Dermis lymphatic vessel endothelial cell (primary cell): ENCODE data around the gene SIPA1L2. TPM values are rescaled to one million over a fixed set of nuclear protein-coding genes. Genes with fewer than 3 reads are reported as not detected.

ENCODE experiments used
- total RNA-seq: library from RNA; depleted of rRNA; stranded (reverse); fragments of >200 nt; gene quantifications from 2 replicates; pipeline ENCODE4 v1.2.1, GENCODE V29; 2014

Gene SIPA1L2
- 11.6 and 24.1 TPM in 2 replicates for total RNA-seq

GRCh38 chr1:232630047-232630893, at the start of gene SIPA1L2:
TSS of gene SIPA1L2 (minus strand) at chr1:232630133. CDS start at chr1:232515339, 114,794 bp downstream.

Other genes with a start within 250 kb of the SIPA1L2 start
- 0.65 and 1.0 TPM in 2 replicates for gene MAP10, start 175.3 kb upstream of the SIPA1L2 start, total RNA-seq